Measurements from ENCODE around the gene CSRP1.
"Not testable (repeated sequence)": the region's sequence is repeated elsewhere in the genome, so short reads cannot be mapped to it uniquely, and the experiment has no call there.

CSRP1 gene

GRCh38 chr1:201537891-201538611, 31.1 kb upstream of the CSRP1 start:
- peak; percentile 67 for DNase-seq (ENCODE audit: low read depth)

- no peak for DNase-seq (ENCODE audit: low read depth)
These were observed 30.5 kb upstream of the CSRP1 start for GRCh38 chr1:201537467-201537866.

GRCh38 chr1:201537028-201537427, 30.1 kb upstream of the CSRP1 start:
- no peak for DNase-seq (ENCODE audit: low read depth)

GRCh38 chr1:201536558-201536957, 29.6 kb upstream of the CSRP1 start:
- DNase-seq (ENCODE audit: low read depth) = peak; percentile 95

- no peak for DNase-seq (ENCODE audit: low read depth)
These were observed 29.0 kb upstream of the CSRP1 start for GRCh38 chr1:201535919-201536245.

GRCh38 chr1:201535046-201535918, 28.4 kb upstream of the CSRP1 start:
- peak; percentile 88 for DNase-seq (ENCODE audit: low read depth)

- peak; percentile 56 for DNase-seq (ENCODE audit: low read depth)
These were observed 26.9 kb upstream of the CSRP1 start for GRCh38 chr1:201533836-201534235.

- DNase-seq (ENCODE audit: low read depth) = peak; percentile 81
These were observed 24.9 kb upstream of the CSRP1 start for GRCh38 chr1:201531551-201532425.

GRCh38 chr1:201530741-201531531, 24.0 kb upstream of the CSRP1 start:
- peak; percentile 90 for DNase-seq (ENCODE audit: low read depth)

- DNase-seq (ENCODE audit: low read depth) = peak; percentile 65
These were observed 21.8 kb upstream of the CSRP1 start for GRCh38 chr1:201528631-201529252.

- no peak for DNase-seq (ENCODE audit: low read depth)
These were observed 21.0 kb upstream of the CSRP1 start for GRCh38 chr1:201527879-201528278.

- DNase-seq (ENCODE audit: low read depth) = no peak
These were observed 18.4 kb upstream of the CSRP1 start for GRCh38 chr1:201525193-201525778.

- not testable (repeated sequence) for DNase-seq (ENCODE audit: low read depth)
These were observed 13.2 kb upstream of the CSRP1 start for GRCh38 chr1:201520046-201520575.

GRCh38 chr1:201518071-201518470, 11.1 kb upstream of the CSRP1 start:
- no peak for DNase-seq (ENCODE audit: low read depth)

- peak; percentile 50 for DNase-seq (ENCODE audit: low read depth)
These were observed 10.7 kb upstream of the CSRP1 start for GRCh38 chr1:201517631-201518030.

- no peak for DNase-seq (ENCODE audit: low read depth)
These were observed 9.7 kb upstream of the CSRP1 start for GRCh38 chr1:201516511-201517127.

GRCh38 chr1:201515895-201516294, 9.0 kb upstream of the CSRP1 start:
- DNase-seq (ENCODE audit: low read depth) = no peak

- no peak for DNase-seq (ENCODE audit: low read depth)
These were observed 8.3 kb upstream of the CSRP1 start for GRCh38 chr1:201515062-201515750.

- no peak for DNase-seq (ENCODE audit: low read depth)
These were observed 7.5 kb upstream of the CSRP1 start for GRCh38 chr1:201514466-201514865.

All from EH (cell line).